HG03066 (cell line): ENCODE data around the gene SLC13A3.

Experiments
- ATAC-seq: cut with Tn5 transposase; IDR thresholded peaks from one replicate; pipeline ENCODE4 v1.9.1; 2021; ENCODE audit warnings: low read depth; ENCODE audit not compliant: unreplicated experiment

SLC13A3 gene

GRCh38 chr20:46638134-46638897 is 12.9 kb downstream of the SLC13A3 start:
- no peak for ATAC-seq

- ATAC-seq = no peak
These were observed 13.7 kb downstream of the SLC13A3 start for GRCh38 chr20:46637427-46638133.

GRCh38 chr20:46637020-46637419 is 14.2 kb downstream of the SLC13A3 start:
- ATAC-seq = no peak

- no peak for ATAC-seq
These were observed 14.7 kb downstream of the SLC13A3 start for GRCh38 chr20:46636514-46636913.

DNA sequence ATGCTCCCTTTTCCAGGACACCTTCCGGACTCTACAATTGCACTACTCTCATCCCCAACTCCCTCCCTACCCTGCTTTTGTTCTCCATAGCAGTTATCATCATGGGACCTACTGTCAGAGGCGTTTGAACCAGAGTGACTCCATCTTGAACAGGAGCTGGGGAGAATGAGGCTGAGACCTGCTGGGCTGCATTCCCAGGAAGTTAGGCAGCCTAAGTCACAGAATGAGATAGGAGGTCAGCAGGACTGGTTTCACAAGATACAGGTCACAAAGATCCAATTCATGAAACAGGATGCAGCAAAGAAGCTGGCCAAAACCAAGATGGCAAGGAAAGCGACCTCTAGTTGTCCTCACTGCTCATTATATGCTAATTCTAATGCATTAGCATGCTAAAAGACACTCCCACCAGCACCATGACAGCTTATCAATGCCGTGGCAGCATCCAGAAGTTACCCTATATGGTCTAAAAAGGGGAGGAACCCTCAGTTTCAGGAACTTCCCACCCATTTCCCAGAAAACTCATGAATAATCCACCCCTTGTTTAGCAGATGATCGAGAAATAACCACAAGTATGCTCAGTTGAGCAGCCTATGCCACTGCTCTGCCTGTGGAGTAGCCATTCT is 15.6 kb downstream of the SLC13A3 start:
- ATAC-seq = no peak

GRCh38 chr20:46634528-46634927 is 16.7 kb downstream of the SLC13A3 start:
- ATAC-seq = no peak

DNA sequence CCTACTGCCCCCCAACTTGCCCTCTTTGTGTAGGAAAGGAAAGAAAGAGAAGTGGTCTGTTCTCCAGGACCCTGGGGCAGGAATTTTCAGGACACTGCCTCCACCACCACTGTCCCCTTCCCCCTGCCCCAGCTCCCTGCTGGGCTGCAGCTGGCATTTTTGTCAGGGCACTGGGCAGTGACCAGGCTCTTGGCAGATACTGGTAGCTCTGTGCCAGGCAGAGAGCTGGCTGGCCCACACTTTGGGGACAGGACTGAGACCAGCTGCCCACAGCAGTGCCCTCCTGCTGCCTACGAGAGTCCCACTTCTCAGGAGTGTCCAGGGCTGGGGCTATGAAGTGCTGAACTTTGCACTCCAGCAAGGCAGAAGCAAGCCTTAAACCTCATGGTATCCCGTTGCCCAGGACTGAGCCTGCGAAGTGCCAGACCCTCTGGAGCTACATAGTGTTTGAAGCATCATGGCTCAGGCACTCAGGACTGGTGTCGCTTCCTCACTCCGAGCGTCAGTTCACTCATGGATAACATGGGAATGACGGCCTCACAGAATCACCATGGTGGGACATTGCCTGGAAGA is 19.3 kb downstream of the SLC13A3 start:
- ATAC-seq = no peak

DNA sequence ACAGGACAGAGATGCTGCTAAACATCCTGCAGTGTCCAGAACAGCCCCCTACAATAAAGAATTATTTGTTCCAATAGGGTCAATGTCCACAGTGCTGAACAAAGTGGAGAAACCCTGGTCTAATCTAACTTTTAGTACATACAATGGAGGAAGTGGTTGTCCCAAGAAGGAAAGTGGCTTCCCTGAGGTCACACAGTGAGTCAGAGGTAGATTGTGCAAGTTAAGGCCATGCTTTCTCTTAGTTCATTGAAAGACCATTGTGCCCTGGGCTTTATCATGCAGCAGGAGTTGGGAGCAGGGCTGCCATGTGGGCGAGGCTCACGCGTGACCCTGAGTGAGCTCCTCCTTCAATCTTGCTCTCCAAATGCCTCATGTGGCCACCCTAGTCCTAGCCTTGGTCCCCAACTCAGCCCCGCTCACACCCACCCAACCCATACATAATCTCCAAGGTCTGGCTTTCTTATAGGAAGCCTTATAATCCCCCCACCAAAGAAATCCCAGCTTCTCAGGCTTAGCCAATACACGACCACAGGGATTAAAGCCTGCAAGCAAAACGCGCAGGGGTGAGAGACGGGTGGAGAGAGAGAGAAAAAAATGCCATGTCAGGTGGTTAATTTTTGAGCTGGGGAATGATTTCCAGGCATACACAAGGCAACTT is 19.9 kb downstream of the SLC13A3 start:
- ATAC-seq = no peak

DNA sequence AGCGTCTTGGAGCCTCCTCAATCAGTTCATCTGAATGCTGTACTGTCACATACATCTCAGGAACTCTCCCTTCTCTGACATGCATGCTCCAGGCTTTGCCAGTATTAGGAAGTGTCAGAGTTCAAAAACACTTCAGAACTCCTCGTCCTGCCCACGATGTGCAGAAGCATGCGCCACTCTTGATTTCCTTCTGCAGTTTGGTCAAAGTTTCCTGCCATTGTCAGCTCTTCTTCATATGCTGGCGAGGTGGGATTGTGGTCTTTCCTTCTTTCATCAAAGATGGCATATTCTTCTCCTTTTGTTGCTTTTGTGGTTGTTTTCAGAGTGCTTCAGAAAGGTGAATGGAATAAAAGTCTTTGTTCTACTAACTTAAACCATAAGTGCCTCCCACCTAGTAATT is 21.0 kb downstream of the SLC13A3 start:
- ATAC-seq = no peak

GRCh38 chr20:46629341-46629740 is 21.9 kb downstream of the SLC13A3 start:
- no peak for ATAC-seq

DNA sequence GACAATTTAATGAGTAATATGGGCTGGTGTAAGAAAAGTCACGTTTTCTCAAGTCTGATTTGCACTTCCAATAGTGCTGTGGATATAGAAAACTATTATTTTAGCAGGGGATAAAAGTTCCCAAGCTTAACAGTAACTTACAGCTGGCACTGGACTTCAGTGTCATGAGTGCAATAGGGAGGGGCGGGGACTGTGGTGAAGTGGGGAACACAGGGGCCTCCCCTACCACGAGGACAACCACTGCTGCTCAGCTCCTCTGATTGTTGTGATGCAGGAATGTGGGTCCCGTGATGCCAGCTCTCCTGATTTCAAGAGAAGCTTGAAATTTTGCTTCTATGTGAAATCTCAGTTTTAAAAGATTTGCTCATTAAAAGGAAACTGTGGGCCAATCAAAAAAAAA is 24.0 kb downstream of the SLC13A3 start:
- ATAC-seq = no peak

DNA sequence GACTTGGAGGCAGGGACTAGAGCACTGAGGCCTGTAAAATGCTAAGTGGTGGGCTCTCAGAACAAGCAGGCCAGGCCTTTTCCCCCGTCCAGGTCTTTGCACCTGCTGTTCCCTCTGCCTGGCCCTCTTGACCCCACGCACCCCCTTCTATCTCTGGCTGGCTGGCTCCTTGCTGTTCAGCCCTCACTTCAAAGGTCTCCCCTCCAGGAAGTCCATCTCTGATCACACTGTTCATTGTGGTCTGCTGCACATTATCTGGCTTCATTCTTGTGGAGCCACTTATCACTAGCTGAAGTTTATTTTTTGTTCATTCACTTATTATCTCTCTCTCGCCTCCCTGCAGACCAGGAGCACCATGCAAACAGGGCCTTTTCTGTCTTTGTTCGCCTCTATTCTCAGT is 24.5 kb downstream of the SLC13A3 start:
- ATAC-seq = no peak

- no peak for ATAC-seq
These were observed 25.3 kb downstream of the SLC13A3 start for GRCh38 chr20:46625875-46626373.

DNA sequence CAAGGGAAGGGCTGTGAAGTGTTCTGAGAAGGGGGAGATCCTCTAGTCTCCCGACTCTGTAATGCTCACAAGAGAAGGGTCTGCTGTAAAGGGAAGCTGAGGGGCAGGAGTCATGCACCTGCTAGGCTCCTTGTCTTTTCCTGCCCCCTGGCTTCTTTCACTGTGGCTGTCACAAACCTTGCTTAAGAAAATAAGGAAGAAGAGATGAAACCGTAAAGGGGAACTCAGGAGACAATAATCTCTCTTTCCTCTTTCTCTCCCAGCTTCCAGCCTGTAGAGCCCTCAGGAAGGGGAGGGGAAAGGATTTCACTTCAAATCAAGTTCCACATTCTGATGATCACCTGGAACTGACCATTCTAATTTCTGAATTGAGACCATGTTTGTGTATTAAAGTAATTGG is 26.3 kb downstream of the SLC13A3 start:
- no peak for ATAC-seq

GRCh38 chr20:46622165-46622564 is 29.1 kb downstream of the SLC13A3 start:
- no peak for ATAC-seq

GRCh38 chr20:46621492-46621891 is 29.8 kb downstream of the SLC13A3 start:
- no peak for ATAC-seq

GRCh38 chr20:46619445-46619844 is 31.8 kb downstream of the SLC13A3 start:
- no peak for ATAC-seq

DNA sequence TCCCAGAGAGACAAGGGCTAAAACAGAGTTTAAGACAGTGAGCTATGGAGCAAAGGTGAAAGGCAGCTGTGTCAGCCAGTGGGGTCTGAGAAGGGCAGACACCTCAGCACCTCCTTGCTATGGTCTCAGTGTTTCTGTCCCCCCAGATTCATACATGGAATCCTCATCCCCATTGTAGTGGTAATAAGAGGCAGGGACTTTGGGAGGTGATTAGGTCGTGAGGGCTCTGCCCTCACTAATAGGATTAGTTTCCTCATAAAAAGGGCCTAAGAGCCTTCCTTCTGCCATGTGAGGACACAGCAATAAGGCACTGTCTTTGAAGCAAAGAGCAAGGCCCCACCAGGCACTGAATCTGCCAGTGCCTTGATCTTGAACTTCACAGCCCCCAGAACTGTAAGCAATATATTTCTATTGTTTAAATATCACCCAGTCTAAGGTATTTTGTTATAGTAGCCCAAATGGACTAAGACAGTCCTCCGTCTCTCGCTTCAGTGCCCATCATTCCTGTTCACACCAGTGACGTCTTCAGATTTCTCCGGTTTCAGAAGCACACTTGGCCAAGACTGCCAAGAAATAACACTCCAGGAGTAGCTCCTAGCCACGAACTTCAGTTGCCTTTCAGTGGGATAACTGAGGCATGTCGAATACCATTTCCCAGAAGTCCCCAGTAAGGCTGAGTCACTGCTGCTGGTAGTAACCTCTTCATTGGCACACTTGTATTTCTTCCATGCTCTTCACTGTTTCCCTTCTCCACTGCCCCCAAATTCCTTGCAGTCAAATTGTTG is 32.8 kb downstream of the SLC13A3 start:
- ATAC-seq = no peak

GRCh38 chr20:46614503-46614902 is 36.8 kb downstream of the SLC13A3 start:
- no peak for ATAC-seq

GRCh38 chr20:46610145-46610544 is 41.1 kb downstream of the SLC13A3 start:
- no peak for ATAC-seq
